Loucy (cell line): ENCODE data around the gene RCOR1.

Experiments used
- EZH2phosphoT487 ChIP-seq: fragments of 200-600 bp; IDR thresholded peaks from 2 replicates; pipeline ENCODE4 v1.6.1; 2018; ENCODE audit warnings: antibody characterized with exemption, mild to moderate bottlenecking, moderate library complexity, borderline replicate concordance
- TF ChIP-seq, protein P1 (sequence below): fragments of 200-600 bp; sonication (generic); conservative IDR thresholded peaks from 2 replicates; pipeline ENCODE4 v1.5.1; 2014; ENCODE audit warnings: mild to moderate bottlenecking, antibody characterized with exemption, low read length

DNA sequence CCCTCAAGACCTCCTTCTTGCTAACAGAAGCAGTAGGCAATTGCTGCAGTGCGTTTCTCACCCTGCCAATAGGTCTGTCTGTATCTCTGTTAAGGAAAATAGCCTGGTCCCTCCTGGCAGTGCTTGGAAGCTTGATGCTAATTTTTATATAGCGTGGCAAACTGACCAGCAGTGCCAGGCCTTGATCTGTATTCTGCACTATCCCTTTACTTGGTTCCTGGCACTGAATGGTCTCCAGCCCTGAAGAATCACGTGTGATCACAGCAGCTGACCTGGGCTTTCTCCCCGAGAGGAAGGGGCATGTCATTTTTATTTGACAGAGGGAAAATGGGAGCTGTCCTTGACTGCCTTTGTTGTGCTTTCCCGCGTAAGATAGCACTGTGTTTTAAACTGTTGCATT lies 136.1 kb downstream of the RCOR1 start:
- TF ChIP-seq, protein P1, sequence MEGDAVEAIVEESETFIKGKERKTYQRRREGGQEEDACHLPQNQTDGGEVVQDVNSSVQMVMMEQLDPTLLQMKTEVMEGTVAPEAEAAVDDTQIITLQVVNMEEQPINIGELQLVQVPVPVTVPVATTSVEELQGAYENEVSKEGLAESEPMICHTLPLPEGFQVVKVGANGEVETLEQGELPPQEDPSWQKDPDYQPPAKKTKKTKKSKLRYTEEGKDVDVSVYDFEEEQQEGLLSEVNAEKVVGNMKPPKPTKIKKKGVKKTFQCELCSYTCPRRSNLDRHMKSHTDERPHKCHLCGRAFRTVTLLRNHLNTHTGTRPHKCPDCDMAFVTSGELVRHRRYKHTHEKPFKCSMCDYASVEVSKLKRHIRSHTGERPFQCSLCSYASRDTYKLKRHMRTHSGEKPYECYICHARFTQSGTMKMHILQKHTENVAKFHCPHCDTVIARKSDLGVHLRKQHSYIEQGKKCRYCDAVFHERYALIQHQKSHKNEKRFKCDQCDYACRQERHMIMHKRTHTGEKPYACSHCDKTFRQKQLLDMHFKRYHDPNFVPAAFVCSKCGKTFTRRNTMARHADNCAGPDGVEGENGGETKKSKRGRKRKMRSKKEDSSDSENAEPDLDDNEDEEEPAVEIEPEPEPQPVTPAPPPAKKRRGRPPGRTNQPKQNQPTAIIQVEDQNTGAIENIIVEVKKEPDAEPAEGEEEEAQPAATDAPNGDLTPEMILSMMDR: no peak
- no peak for TF ChIP-seq EZH2phosphoT487
